OCI-M2 (cell line): Measurements from ENCODE around the gene DOP1A.

Experiments used
- DNase-seq: peaks from one replicate; lab custom pipeline; 2025; ENCODE audit not compliant: unreplicated experiment; lab: John Stamatoyannopoulos, UW

DOP1A gene

GRCh38 chr6:83193747-83194566, 126.5 kb downstream of the DOP1A start:
- DNase-seq: no peak

GRCh38 chr6:83198486-83199172, 131.2 kb downstream of the DOP1A start:
- DNase-seq: no peak

DNA sequence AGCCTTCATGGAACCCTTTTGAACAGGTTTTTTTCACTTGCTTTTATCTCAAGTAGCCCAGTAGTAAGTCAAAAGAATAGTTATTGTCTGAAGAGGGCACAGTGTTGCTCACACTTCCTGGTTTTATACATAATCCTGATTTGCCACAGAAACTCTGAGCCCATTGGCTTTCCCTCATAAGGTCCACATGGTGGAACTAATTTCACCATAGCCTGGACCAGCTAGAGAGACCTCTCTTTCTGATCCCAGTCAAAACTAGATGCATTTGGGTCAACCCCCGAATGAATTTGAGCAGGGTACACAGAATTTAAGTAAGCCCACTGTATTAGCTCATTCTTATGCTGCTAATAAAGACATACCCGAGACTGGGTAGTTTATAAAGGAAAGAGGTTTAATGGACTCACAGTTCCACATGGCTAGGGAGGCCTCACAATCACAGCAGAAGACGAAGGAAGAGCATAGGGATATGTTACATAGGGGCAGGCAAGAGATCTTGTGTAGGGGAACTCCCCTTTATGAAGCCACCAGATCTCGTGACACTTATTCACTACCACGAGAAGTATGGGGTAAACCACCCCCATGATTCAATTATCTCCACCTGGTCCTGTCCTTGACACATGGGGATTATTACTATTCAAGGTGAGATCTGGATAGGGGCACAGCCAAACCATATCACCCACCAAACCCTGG, 131.8 kb downstream of the DOP1A start:
- DNase-seq: no peak

DNA sequence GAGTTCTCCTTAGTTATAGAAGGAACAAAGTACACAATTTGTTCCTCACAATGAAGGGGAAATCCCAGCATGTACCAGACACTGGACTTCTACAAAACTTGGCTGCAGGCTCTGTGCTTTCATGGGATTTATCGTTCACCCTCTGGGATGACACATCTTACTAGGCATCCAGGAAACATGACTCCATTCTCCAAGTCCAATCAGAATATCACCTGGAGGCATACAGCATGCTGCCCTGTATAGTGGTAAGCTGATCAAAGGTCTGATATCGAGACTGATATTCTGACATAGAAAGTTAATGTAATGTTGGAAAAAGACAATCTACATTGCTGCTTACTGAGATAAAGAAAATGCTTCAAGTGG, 132.4 kb downstream of the DOP1A start:
- DNase-seq: no peak

- no peak for DNase-seq
These were observed 134.6 kb downstream of the DOP1A start for GRCh38 chr6:83202031-83202430.

DNA sequence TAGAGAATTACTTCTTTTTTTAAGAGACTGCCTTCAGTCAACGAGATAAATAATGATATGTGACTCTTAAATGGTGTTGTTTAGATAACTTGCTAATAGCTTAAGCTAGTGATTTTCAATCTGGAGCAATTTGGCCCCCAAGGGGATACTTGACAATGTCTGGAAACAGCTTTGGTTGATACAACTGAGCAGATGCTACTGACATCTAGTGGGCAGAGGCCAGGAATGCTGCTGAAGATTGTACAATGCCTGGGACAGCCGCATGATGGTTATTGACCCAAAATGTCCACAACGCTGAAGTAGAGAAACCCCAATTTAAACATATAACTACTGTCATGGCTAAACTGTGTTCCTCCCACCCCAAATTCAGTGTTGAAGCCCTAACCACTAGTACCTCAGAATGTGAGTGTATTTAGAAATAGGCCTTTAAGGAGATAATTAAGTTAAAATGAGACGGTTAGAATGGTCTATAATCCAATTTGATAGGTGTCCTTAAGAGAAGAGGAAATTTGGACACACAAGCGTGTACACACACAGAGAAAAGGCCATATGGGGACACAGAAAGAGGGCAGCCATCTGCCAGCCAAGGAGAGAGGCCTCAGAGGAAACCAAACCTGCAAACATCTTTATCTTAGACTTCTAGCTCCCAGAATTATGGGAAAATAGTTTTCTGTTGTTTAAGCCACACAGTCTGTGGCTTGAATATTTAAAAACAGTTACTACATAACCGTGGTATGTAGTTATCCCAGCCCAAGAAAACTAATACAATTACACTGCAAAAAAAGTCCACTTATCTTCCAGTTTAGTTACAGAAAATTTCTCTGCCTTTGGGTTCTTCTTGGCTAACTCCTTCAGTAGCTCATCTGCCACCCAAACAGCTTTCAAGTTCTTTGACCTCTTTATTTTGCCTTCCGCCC, 147.9 kb downstream of the DOP1A start:
- peak; percentile 61 for DNase-seq

GRCh38 chr6:83216806-83217205, 149.3 kb downstream of the DOP1A start:
- DNase-seq: no peak
